Transverse colon (tissue), 4 donors: ENCODE measurements around the gene OSCP1.

ENCODE experiments used
- CTCF ChIP-seq, 5 experiments: fragments of 200-600 bp in 3 of 5; fragments of 450-650 bp in 2 of 5; sonication (generic) in 3 of 5; IDR thresholded peaks; 1 replicate in 2 of 5; 2 replicates in 3 of 5; pipeline ENCODE4 v1.5.1; 2016 to 2017; ENCODE audit warnings: antibody characterized with exemption in 5 of 5, inconsistent platforms in 3 of 5, mild to moderate bottlenecking in 2 of 5, moderate library complexity in 1 of 5
- POLR2AphosphoS5 ChIP-seq, 3 donors: sonication (generic); formaldehyde crosslinking; IDR thresholded peaks; one replicate each; pipeline ENCODE4 v1.6.1; 2016; ENCODE audit warnings: antibody characterized with exemption in 3 of 3

- no peak for TF ChIP-seq POLR2AphosphoS5 (IDR thresholded peaks at IDR 0.05)
- no peak for TF ChIP-seq CTCF (IDR thresholded peaks at IDR 0.05)
Observed at GRCh38 chr1:36456391-36456928, 6.2 kb upstream of the OSCP1 start.
